HG02973 (cell line): ENCODE data around the gene GPN2.
A peak's percentile ranks its signal among the peaks of the same experiment; 100 is the strongest.
"Not testable (repeated sequence)": the region's sequence is repeated elsewhere in the genome, so short reads cannot be mapped to it uniquely, and the experiment has no call there.

Source experiments
- ATAC-seq: cut with Tn5 transposase; IDR thresholded peaks from one replicate; pipeline ENCODE4 v1.9.1; 2021; ENCODE audit warnings: moderate library complexity; ENCODE audit not compliant: unreplicated experiment

Gene GPN2

GRCh38 chr1:26858891-26859640, 31.0 kb downstream of the GPN2 start:
- no peak for ATAC-seq

- ATAC-seq, result no peak
These were observed 31.9 kb downstream of the GPN2 start for GRCh38 chr1:26858160-26858559.

GRCh38 chr1:26857473-26858060, 32.5 kb downstream of the GPN2 start:
- no peak for ATAC-seq

- ATAC-seq, result no peak
These were observed 33.2 kb downstream of the GPN2 start for GRCh38 chr1:26856604-26857469.

DNA sequence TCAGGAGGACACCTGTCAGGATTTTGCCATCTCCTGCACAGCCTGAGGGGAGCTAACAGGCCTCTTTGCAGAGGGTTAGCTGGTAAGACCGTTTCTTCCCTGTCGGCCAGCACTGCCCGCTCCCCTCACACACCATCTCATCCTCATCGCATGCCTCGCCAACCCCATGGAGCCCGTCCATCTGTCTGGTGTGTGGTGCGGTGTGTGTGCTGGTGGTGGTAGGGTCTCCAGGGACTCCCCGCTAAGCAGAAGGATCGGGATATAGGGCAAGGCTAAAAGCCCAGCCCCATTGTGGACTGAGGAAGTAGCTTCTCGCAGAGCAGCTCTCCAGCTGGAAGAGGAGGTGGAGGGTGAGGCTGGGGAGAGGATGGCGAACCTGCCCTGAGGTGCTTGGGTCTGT, 33.9 kb downstream of the GPN2 start:
- no peak for ATAC-seq

DNA sequence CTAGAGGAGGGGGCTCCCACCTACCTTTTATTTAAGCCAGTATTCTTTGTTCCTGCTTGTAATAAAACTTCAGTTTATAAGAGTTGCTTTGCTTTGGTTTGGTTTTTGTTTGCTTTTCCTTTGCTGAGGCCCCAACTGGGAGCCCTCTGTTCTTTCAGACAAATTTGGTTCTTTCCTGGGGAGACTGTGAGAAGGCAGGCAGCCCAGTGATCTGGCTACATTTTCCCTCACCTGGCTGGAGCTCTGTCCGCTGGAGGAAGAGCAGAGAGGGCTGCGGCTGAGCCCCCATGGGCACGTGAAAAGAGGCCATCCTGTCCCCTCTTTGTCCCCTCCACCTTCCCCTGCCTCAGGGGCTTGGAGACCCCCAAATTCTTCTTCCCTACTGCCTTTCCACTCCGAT, 34.4 kb downstream of the GPN2 start:
- ATAC-seq, result no peak

DNA sequence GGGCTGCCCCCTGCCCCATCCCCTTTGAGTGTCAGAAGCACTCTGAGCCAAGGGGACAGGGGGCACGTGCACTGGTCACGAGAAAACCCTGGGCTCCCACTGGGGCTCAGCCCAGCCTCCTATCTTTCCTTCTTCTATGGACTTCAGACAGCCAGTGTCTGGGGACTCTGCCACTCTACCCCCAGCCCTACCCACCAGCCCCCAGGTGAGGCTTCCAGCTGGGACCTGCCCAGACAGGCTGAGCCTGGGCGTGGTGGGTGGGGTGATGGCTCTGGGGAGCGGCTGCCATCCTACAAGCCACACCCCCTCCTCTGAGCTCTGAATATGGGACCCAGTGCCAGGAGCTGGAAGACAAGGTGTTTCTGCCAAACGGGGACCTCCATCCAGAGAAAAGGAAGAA, 35.2 kb downstream of the GPN2 start:
- ATAC-seq, result no peak

GRCh38 chr1:26853600-26853999, 36.5 kb downstream of the GPN2 start:
- ATAC-seq, result no peak

- no peak for ATAC-seq
These were observed 36.9 kb downstream of the GPN2 start for GRCh38 chr1:26853156-26853555.

DNA sequence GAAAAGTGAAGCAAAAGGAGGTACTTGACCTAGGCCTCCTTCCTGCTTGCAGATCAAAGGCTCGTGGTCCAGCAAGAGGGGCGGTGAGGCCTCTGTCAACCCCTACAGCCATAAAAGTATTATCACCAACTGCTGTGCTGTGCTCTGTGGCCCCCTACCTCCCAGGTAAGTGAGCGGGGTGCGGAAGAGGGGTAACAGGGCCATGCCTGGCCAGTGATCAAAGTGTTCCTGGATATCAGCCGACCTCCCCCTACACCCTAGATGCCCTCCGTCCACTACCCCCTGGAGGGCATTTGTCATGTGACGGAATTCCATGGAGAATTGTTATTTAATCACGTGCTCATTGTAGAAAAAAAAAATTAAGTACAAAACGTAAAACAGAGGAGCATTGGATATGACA, 37.4 kb downstream of the GPN2 start:
- no peak for ATAC-seq

DNA sequence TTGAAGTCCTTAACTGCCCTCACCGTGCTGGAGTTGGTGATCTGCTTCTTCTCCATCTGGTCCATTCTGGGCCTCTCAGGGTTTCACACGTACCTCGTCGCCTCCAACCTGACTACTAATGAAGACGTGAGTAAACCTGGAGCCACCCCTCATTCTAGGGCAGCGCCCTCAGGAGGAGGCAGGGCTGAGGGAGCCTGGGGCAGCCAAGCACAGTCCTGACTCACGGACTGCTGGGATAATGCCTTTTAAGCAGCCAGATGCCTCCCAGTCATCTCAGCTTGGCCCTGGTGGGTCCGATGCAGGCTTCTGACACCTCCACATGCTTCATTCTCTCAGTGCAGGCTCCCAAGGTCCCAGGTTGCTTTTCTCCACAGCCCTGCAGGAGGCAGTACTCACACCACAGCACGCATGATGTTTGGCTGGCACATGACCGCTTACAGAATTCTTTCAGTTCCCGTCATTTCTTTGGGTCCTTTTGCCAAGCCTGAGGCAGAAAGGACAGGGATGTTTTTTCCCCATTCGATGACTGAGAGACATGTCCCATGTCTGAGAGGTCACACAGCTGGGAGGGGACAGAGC, 38.9 kb downstream of the GPN2 start:
- ATAC-seq, result no peak

DNA sequence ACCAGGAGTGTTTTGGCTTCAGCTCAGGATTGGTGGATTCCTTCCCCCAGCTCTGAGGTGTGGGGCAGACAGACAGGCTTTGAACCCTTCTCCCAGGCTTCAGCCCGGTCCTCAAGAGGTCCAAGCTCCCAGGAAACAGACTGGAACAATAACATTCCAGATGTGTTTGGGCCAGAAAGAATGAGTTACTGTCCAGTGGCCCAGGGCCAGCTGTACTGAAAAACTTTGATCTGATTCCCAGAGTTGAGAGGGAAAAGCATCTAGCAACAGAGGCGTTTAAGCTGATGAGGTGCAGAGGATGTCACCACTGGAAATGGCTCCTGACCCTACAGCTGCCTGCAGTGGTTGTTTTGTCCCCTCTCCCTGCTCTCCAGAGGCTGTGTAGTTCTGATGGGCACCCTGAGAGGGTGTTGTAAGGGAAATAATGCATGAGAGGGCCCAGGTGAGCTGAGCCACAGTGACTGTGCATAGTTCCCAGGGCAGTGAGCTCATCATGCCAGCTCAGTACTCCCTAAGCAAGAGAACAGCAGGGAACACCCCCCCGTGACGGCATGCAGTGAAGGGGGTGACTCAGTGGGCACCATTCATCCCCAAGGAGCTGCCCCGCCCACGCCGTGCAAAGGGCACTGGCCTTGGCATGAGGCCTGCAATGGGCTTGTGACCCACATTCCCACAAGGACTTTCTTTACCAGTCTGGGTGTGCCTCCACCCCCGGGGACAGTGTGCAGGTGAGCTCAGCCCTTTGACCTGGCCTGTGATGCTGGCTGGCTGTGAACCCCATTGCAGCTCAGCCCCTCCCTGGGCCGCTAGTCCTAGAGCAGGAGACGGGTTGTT, 40.9 kb downstream of the GPN2 start:
- ATAC-seq, result no peak

GRCh38 chr1:26848499-26848898, 41.6 kb downstream of the GPN2 start:
- ATAC-seq, result no peak

GRCh38 chr1:26847826-26848225, 42.3 kb downstream of the GPN2 start:
- ATAC-seq, result not testable (repeated sequence)

GRCh38 chr1:26844424-26845196, 45.5 kb downstream of the GPN2 start:
- no peak for ATAC-seq

DNA sequence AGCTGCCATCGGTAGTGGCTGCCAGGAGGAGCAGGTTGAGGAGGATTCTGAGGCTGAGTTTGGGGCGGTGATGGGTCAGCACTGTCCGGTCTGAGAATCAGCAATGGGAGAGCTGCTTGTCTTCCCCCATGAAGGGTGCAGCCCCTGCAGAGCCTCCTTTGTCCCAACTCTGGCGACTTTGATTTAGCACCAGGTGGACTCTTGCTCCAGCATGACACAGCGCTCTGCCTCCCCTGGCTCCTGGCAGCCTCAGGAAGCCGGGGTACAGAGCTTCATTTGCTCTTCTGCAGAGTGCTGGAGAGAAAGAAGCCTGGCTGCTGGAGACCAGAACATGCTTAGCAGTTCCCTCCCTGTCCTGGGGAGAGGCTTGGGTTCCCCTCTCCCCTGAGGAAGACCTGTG, 50.3 kb downstream of the GPN2 start:
- no peak for ATAC-seq

GRCh38 chr1:26839339-26839722, 50.8 kb downstream of the GPN2 start:
- ATAC-seq, result no peak

GRCh38 chr1:26838474-26839338, 51.4 kb downstream of the GPN2 start:
- ATAC-seq, result peak; percentile 89

GRCh38 chr1:26837665-26838064, 52.4 kb downstream of the GPN2 start:
- ATAC-seq, result not testable (repeated sequence)
